GM21515 (cell line): ENCODE results near the gene BTBD9.

Experiments
- ATAC-seq: cut with Tn5 transposase; IDR thresholded peaks from one replicate; pipeline ENCODE4 v1.9.1; 2021; ENCODE audit not compliant: unreplicated experiment

BTBD9 gene

GRCh38 chr6:38153076-38153797, 486.5 kb downstream of the BTBD9 start:
- no peak for ATAC-seq

- no peak for ATAC-seq
Measured at GRCh38 chr6:38152620-38153019, 487.1 kb downstream of the BTBD9 start.

- ATAC-seq: no peak
Measured at GRCh38 chr6:38151580-38152500, 487.9 kb downstream of the BTBD9 start.

GRCh38 chr6:38150681-38151296, 488.9 kb downstream of the BTBD9 start:
- ATAC-seq: no peak

GRCh38 chr6:38150021-38150420, 489.7 kb downstream of the BTBD9 start:
- no peak for ATAC-seq

GRCh38 chr6:38149531-38149930, 490.2 kb downstream of the BTBD9 start:
- ATAC-seq: no peak

GRCh38 chr6:38148606-38149005, 491.1 kb downstream of the BTBD9 start:
- ATAC-seq: no peak

GRCh38 chr6:38146734-38147027, 493.0 kb downstream of the BTBD9 start:
- no peak for ATAC-seq

GRCh38 chr6:38146021-38146733, 493.6 kb downstream of the BTBD9 start:
- ATAC-seq: no peak

- no peak for ATAC-seq
Measured at GRCh38 chr6:38144365-38144945, 495.3 kb downstream of the BTBD9 start.

GRCh38 chr6:38143191-38144150, 496.3 kb downstream of the BTBD9 start:
- ATAC-seq: no peak

GRCh38 chr6:38142178-38142902, 497.4 kb downstream of the BTBD9 start:
- no peak for ATAC-seq

GRCh38 chr6:38141716-38142115, 498.0 kb downstream of the BTBD9 start:
- ATAC-seq: no peak

- ATAC-seq: no peak
Measured at GRCh38 chr6:38141085-38141484, 498.6 kb downstream of the BTBD9 start.

- ATAC-seq: no peak
Measured at GRCh38 chr6:38138374-38138773, 501.4 kb downstream of the BTBD9 start.

GRCh38 chr6:38137608-38138265, 502.0 kb downstream of the BTBD9 start:
- ATAC-seq: no peak

- ATAC-seq: no peak
Measured at GRCh38 chr6:38136547-38136946, 503.2 kb downstream of the BTBD9 start.

- no peak for ATAC-seq
Measured at GRCh38 chr6:38134704-38135088, 505.0 kb downstream of the BTBD9 start.
